GM18868 (cell line): ENCODE measurements around the gene CTSH.

Source experiments
- ATAC-seq: cut with Tn5 transposase; IDR thresholded peaks from one replicate; pipeline ENCODE4 v1.9.1; 2021; ENCODE audit warnings: mild to moderate bottlenecking, moderate library complexity; ENCODE audit not compliant: unreplicated experiment

The CTSH gene

DNA sequence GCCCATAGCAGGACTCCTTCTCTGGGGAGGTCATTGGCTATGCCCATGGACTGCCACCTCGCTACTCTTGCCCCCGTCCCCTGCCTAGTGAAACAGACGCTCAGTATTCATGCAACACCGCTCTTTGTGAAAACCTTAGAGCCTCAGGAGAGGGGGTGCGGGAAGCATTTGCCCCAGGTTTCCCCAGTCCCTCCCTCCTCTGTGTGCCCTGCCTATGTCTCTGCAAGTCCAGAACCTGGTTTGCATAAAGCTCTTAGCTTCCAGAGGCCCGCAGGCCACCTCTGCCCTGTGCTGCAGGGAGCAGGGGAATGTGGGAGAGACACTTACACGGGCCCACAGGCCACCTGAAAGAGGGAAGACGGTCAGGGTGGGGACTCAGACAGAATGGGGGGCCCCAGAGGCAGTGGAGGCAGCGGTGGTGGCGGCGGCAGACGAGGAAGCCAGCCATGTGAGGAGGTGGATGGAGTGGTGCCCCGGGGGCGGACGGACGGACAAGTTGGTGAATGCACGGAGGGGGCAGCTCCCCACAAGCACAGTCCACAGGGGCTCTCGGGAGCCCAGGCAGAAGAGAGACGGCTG, 33.8 kb upstream of the CTSH start:
- ATAC-seq = no peak

DNA sequence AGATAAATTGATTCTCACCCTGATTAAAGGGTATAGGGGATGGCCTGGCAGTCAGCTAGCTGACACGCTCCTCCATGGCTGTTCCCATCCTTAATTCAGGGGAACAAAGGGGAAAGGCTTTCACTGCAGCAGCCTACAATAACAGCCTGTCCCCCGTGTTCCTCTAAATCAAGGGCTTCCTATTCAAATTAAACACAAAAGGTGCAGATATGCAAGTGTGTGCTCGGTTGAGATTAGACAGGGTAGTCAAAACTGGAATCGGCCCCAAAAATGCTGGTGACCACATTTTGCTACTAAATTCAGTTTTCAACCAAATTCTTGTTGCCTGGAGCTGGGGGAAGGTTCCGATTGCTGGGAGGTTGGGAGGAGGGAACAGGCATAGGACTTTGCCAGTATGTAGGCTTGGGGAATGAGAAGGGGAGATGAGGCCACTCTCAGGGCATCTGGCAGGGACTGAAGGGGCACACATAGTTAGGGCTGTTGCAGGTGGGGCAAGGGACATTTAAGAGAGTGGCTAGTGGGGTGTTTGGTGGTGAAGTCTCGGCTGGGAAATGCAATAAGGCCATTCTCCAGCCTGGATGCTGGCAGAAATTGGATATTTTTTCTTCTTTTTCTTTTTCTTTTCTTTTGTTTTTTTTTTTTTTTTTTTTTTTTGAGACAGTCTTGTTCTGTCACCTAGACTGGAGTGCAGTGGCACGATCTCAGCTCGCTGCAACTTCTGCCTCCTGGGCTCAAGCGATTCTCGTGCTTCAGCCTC, 32.9 kb upstream of the CTSH start:
- peak; percentile 43 for ATAC-seq

DNA sequence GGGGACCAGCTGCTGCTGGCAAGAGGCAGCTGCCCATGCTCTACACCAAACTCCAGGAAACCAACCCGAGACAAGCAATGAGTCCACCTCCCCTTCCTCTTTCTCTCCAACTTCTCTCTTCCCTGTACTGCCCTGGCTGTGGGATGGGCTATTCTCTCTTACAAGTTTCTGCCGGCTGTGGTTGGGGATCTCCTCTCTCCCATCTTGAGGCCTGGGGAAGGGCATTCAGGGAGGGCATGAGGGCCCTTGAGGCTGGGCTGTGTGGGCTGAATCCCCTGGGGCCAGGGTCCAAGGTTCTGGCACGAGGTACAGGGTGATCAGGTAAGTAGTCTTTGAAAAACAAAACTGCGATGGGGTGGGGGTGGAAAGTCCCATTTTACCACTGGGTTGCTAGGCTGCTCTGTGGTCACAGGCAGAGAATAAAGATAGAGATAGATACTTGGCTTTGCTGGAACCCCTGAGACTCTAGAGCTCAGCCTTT, 32.3 kb upstream of the CTSH start:
- peak; percentile 76 for ATAC-seq

DNA sequence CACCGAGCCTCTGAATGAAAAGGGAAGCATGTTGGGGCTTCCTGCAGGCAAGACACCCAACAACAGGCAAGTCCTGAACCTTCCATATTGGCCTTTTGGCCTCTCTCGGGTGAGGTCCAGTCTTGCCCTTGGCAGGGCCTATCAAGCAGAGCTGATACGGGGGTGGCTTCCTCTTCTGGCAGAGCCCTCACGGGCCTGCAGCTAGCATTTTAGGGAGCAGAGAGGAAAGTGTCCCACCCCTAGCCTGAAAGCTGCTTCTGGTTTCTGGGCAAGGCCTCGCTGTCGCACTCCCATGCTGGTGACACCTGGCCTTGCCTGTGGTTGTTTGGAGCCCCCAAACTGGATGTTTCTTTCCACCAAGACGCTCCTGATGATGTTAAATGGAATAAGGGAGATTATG, 31.8 kb upstream of the CTSH start:
- no peak for ATAC-seq

DNA sequence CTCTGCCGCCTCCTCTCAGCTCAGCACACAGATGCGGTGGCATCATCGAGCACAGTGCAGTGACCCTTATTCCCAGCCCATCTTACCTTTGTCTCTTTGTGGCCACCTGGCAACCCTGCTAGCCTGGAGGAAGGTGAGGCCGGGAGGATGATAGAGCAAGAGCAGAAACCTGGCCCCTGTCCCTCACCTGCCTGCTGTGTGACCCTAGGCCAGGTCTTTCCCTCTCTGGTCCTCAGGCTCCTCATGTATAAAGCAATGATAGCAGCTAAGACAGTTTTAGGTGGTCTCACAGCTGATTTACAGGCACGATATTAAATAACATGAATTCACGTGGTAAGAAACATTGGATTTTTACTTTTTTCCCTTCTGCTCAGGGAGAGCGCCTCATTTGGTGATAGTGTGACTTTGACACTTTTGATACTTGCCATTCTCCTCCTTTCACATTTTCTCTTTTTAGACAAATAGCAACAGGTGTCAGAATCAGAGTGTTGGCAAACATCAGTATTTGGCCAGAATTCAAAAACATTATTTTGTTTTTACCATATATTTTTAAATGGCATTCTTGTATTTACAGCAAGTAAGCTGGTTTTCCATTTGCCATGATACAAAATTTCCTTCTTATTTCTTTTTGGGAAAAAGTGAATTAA, 29.5 kb upstream of the CTSH start:
- no peak for ATAC-seq

DNA sequence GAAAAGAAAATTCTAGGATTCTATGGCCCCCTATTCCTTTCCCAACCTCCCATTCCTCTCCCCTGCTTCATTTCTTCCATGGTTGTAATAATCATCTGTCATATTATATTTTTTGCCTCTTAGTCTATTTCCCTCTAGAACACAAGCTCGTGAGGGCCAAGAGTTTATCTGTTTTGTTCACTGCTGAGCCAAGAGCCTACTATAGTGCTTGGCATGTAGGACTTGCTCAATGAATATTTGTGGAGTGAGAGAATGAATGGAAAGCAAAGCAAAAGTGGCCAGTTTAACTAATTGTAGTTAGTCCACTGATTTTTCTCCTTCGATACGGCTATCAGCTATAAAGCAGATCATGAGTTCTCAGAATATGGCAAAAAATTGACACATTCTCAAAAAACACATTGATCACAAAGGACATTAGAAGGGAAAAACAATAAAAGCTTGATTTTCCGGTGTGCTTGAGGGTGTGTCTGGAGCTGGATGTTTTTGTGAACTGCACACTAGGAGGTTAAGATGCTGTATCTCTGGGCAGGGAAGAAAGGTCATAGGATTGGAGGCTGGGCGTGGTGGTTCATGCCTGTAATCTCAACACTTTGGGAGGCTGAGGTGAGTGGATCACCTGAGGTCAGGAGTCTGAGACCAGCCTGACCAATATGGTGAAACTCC, 25.0 kb upstream of the CTSH start:
- no peak for ATAC-seq

DNA sequence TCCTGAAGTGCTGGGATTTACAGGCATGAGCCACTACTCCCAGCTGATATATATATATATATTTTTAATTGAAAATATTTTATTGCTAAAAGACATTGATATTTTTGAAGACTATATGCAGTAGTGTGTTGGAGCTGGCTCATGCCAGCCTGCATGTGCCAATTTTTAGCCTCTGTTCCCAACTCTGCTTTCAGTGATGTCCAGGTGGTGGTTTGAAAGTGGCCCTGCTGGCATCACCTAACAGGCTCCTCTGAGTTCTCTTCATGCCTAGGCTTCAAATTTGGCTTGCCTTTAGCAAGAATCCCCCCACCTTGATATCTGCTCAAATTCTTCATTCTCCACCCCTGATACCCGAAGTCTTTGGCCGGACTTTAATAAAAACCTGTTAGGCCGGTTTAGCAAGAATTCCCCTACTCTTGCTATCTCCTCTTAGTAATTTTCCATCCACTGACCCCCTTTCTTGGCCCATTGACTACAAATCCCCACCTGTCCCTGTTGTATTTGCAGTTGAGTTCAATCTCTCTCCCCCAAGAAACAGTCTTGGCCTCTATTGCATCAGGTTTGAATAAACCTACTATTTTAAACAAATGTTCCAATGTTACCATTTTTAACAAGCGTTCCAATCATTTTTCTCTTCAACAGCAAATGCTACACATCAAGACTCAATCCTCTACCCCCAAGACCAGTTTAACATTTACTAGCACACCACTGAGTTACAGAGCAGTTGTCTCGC, 23.9 kb upstream of the CTSH start:
- ATAC-seq = no peak

DNA sequence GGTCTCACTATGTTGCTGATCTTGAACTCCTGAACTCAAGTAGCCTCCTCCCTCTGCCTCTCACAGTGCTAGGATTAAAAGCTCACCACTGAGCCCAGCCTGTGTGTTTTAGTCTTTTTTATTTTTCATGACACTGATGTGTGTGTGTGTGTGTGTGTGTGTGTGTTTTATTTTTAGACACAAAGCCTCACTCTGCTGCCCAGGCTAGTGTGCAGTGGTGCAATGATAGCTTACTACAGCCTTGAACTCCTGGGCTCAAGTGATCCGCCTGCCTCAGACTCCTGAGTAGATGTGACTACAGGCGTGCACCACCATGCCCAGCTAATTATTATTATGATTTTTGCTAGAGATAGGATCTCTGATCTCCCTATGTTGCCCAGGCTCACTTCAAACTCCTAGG, 23.3 kb upstream of the CTSH start:
- ATAC-seq = no peak

DNA sequence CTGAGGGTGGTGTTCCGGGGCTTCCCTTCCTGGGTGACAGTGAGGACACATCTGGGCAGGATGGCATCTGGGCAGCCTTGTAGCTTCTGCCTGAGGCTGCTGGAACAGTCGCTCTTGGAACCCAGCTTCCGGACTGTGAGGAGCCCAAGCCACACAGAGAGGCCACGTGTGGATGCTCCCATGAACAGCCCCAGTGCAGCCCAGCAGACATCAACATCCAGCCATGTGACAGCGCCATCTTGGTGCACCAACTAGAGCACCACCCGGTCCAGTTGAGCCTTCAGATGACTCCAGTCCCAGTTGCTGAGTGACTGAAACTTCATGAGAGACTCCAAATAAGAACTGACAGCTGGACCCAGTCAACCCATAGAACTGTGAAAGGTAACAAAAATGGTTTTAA, 15.5 kb upstream of the CTSH start:
- ATAC-seq = no peak

DNA sequence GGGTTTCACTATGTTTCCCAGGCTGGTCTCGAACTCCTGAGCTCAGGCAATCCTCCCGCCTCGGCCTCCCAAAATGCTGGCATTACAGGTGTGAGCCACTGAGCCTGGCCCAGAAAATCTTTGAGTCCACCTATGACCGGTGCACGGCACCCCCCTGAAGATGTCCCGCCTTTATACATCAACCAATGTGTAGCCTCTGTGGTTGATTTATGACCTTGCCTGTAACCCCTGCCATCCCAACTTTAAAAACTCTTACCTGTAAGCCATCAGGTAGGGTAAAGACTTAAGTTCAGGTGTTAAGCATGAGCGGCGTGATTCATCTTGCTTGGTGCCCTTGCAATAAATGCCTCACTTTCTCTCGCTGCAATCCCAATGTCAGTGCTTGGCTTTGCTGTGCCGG, 14.5 kb upstream of the CTSH start:
- no peak for ATAC-seq

DNA sequence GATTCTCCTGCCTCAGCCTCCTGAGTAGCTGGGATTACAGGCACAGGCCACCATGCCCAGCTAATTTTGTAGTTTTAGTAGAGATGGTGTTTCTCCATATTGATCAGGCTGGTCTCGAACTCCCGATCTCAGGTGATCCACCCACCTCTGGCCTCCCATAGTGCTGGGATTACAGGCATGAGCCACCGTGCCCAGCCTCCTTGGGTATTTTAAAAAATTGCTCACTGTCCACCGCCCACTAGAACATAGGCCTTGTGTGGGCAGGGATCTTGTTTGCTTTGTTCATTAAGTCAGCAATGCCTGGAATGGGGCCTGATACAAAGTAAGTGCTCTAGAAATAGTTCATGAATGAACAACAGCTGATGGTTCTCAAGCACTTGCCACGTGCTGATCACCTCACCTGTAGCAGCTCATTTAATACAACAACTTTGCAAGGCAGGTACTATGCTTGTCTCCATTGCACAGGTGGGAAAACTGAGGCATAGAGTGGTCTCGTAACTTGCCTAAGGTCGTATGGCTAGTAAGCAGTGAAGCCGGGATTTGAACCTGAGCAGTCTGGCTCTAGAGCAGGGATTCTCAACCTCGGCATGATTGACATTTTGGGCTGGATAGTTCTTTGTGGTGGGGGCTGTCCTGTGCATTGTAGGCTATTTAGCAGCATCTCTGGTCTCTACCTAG, 12.7 kb upstream of the CTSH start:
- ATAC-seq = no peak

DNA sequence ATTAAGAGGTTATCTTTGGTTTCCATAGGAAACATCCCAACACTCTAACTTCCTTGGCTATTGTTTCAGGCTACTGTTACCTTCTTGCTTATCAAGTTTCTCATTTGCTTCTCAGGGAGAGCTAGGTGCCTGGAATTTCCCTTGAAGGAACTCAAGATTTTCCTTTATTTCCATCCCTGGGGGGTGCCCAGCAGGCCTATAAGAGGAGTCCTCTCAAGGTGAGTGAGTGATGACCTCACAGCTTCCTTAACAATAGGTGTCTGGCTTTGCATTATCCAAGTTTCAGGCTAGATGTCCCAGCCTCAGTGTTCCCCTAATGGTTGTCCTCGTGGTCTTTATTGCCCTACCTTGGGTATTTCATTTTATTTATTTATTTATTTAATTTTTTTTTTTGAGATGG, 12.1 kb upstream of the CTSH start:
- ATAC-seq = no peak

DNA sequence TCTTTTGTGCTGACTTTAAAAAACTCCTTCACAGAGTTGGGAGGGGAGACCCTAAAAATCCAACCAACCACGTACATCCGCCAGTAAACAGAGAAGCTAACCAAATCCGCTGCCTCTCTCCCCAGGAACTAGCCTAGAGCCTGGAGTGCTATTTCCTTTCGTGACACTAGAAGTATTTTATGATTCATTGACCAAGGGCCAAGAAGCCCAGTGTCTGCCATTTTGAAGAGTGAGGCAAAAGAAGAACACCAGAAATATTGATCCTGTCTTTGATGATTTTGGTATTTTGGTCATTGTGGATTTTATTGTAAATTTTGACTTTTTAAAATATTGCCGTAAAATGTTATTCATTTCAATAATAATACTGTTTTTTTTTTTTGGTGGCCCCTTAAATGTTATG, 10.5 kb upstream of the CTSH start:
- no peak for ATAC-seq

DNA sequence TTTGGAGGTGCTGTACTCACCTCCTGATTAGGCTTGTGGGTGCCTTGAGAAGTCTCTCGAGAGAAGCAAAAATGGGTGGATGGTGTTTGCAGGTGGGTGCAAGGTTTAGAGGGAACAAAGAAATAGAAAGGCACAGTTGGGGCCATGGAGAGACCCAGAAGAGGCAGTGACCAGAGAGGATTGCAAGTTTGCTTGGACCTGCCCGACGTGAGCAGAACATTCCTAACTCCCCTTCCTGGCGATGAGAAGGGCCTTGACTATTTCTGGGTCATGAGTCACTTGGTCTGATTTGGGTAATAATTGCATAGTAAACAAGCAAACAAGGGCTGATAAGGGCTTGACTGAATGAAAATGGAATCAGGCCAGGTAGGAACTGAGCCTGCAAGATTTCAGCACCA, 7.0 kb upstream of the CTSH start:
- ATAC-seq = no peak

DNA sequence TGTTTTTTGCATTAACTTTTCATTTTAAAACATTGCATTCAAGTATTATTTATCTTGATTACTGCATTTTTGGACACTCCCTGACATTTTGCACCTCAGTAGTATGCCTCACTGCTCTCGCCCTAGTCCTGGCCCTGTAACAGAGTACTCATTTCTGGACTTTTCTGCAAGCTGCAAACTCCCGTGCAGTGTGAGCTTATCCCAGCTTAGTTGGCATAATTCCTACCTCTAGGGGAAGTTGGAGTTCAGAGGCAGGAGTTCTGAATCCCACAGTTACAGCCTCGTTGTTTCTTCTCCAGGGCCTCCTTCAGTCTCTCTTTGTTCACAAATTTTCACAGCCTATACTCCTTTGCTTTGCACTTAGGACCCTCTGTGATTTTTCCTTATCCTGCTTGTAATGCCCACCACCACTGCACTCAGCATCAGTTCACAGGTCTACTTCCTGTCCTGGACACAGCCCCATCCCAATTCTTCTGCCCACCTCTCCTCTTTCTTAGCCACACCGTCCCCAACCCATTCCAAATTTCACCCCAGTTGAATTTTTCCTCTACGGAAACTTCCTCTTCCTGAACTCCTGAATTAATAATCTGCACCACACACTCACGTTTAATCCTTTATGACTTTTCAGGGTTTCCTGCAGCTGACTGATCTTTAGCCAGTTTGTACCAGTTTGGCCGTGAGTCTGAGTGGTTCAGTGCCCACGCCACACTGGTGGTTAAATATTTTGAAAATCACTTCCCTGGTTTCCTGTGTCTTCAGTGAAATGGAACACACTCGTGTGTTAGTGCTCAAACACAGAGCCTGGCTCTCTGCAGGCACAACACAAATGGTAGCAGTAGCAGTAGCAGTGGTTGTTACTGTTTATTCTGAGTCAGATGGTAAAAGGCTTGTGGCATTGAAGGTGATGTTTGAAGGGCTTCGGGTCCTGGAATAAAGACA, 6.3 kb upstream of the CTSH start:
- no peak for ATAC-seq

DNA sequence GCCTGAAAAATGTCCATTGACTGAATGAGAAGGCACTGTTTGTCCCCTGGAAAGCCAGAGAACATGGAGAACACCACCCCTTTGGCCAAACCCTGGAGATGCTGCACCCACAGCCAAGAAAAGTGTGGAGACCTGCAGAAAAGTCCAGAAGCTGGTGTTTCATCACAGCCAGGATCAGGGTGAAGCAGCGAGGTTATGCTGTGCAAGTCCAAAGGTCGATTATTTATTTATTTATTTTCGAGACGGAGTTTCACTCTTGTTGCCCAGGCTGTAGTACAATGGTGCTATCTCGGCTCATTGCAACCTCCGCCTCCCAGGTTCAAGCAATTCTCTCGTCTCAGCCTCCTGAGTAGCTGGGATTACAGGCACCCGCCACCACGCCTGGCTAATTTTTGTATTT, 5.5 kb upstream of the CTSH start:
- ATAC-seq = no peak

DNA sequence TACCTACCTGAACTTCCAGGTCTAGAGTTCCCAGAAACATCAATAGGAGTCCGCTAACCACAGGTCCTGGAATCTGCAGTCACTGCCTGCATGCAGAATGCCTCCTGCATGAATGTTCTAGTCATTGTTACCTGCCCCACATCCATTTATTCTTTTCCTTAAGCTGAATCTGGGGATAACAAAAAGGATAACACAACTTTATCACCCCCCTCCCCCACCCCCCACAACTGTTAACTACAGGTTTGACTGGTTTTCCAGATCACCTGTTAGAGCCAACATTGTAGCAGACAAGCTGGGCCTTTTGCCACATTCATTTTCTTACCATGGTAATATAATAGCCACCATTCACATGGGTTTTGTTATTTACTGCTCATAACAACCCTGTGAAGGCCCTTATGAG, 4.6 kb upstream of the CTSH start:
- no peak for ATAC-seq

DNA sequence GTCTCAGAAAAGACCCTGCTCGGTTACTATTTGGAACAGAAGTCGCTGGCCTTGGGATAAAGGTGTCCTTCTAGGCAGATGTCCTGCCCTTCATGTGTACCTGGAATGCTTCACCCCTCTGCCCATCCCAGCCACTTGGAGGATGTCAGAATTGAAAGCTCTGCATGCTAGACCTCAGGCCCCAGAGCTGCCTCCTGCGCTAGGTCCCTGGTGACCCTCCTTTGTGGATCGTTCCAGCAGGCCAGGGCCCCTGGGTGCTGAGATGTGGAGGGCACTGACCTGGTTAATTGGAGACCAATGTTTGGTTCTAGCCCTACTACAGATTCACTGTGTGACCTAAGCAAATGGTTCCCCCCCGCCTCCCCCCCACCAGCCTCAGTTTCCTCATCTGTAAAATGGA, 2.7 kb upstream of the CTSH start:
- ATAC-seq = no peak

DNA sequence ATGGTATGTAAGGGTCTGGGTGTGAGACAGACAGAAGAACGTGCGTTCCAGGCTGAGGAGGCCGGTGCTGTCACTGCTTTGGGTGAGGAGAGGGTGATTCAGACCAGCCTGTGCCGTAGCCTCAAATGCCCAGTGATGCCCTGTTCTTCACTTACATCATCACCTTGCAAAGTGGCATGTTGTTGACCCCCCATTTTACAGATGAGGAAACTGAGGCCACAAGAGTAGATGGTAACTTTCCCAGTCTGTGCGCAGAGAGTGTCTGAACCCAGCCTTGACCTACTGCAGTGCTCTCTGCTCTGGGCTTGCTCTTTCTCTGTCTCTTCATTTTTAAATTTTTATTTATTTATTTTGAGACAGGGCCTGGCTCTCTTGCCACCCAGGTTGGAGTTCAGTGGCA, 1.6 kb upstream of the CTSH start:
- no peak for ATAC-seq
